Adrenal gland (tissue), 5 donors: ENCODE measurements around the gene ZBTB46.

Source experiments
- POLR2A ChIP-seq, 2 donors: fragments of 450-650 bp; IDR thresholded peaks; one replicate each; pipeline ENCODE4 v1.6.1; 2017; ENCODE audit warnings: antibody characterized with exemption in 2 of 2, mild to moderate bottlenecking in 2 of 2, moderate library complexity in 1 of 2
- TF ChIP-seq, protein P1 (sequence below), 6 experiments: fragments of 450-650 bp in 4 of 6; fragments of 200-600 bp in 2 of 6; sonication (generic) in 1 of 6; IDR thresholded peaks; 1 replicate in 5 of 6; 2 replicates in 1 of 6; pipeline versions ENCODE4 v1.5.1 to v1.8.0; 2016 to 2021; ENCODE audit warnings: antibody characterized with exemption in 6 of 6, mild to moderate bottlenecking in 2 of 6, moderate library complexity in 1 of 6
- donor health status: DM: no; HTN: no; CAD: no.

- TF ChIP-seq, protein P1, sequence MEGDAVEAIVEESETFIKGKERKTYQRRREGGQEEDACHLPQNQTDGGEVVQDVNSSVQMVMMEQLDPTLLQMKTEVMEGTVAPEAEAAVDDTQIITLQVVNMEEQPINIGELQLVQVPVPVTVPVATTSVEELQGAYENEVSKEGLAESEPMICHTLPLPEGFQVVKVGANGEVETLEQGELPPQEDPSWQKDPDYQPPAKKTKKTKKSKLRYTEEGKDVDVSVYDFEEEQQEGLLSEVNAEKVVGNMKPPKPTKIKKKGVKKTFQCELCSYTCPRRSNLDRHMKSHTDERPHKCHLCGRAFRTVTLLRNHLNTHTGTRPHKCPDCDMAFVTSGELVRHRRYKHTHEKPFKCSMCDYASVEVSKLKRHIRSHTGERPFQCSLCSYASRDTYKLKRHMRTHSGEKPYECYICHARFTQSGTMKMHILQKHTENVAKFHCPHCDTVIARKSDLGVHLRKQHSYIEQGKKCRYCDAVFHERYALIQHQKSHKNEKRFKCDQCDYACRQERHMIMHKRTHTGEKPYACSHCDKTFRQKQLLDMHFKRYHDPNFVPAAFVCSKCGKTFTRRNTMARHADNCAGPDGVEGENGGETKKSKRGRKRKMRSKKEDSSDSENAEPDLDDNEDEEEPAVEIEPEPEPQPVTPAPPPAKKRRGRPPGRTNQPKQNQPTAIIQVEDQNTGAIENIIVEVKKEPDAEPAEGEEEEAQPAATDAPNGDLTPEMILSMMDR (IDR thresholded peaks at IDR 0.05), result no peak
- TF ChIP-seq POLR2A (IDR thresholded peaks at IDR 0.05), result no peak
Measured at GRCh38 chr20:63783970-63784369, 47.1 kb downstream of the ZBTB46 start.
